SK-N-SH treated with all-trans-retinoic acid at 6 μM for 48 hours (cell line): ENCODE results near the gene SLAMF7.

Source experiments
- ATAC-seq: fragments of 200-7000 bp; cut with Tn5 transposase; 3 replicates; pipeline ENCODE4 v1.9.1; 2020; ENCODE audit warnings: mild to moderate bottlenecking, moderate library complexity
- ARNTL ChIP-seq: fragments of 450-650 bp; formaldehyde crosslinking; IDR thresholded peaks from 2 replicates; pipeline ENCODE4 v1.5.0; 2020; ENCODE audit warnings: low read depth, mild to moderate bottlenecking, moderate library complexity, borderline replicate concordance
- BACH2 ChIP-seq: fragments of 250-450 bp; sonication (Bioruptor Pico); IDR thresholded peaks from 2 replicates; pipeline ENCODE4 v1.9.0; 2021; ENCODE audit warnings: mild to moderate bottlenecking, borderline replicate concordance
- CREB5 ChIP-seq: fragments of 250-450 bp; sonication (Bioruptor Pico); IDR thresholded peaks from 2 replicates; pipeline ENCODE4 v1.5.1; 2020; ENCODE audit warnings: low read depth, mild to moderate bottlenecking, moderate library complexity
- CSDC2 ChIP-seq: fragments of 250-450 bp; sonication (Bioruptor Pico); IDR thresholded peaks from 2 replicates; pipeline ENCODE4 v1.5.0; 2020; ENCODE audit warnings: mild to moderate bottlenecking, moderate library complexity
- ESRRG ChIP-seq: fragments of 250-450 bp; sonication (Bioruptor Pico); IDR thresholded peaks from 2 replicates; pipeline ENCODE4 v1.6.1; 2021; ENCODE audit warnings: mild to moderate bottlenecking
- GLIS3 ChIP-seq: fragments of 250-450 bp; sonication (Bioruptor Pico); IDR thresholded peaks from 2 replicates; pipeline ENCODE4 v1.5.0; 2020; ENCODE audit warnings: mild to moderate bottlenecking, moderate library complexity
- ISL1 ChIP-seq: fragments of 250-450 bp; sonication (Bioruptor Pico); IDR thresholded peaks from 2 replicates; pipeline ENCODE4 v2.1.2; 2022; ENCODE audit warnings: mild to moderate bottlenecking, moderate library complexity
- OSR1 ChIP-seq: fragments of 250-450 bp; sonication (Bioruptor Pico); IDR thresholded peaks from 2 replicates; pipeline ENCODE4 v1.8.0; 2022; ENCODE audit warnings: moderate library complexity, mild to moderate bottlenecking, inconsistent platforms
- POU6F1 ChIP-seq: fragments of 250-450 bp; sonication (Bioruptor Pico); IDR thresholded peaks from 2 replicates; pipeline ENCODE4 v1.8.0; 2021; ENCODE audit warnings: low read depth, mild to moderate bottlenecking, moderate library complexity, borderline replicate concordance
- RARB ChIP-seq: fragments of 250-450 bp; sonication (Bioruptor Pico); IDR thresholded peaks from 2 replicates; pipeline ENCODE4 v1.8.0; 2021; ENCODE audit warnings: mild to moderate bottlenecking, moderate library complexity
- SNAI2 ChIP-seq: fragments of 250-450 bp; sonication (Bioruptor Pico); IDR thresholded peaks from 2 replicates; pipeline ENCODE4 v1.5.0; 2020; ENCODE audit warnings: mild to moderate bottlenecking, moderate library complexity
- ZC3H10 ChIP-seq: fragments of 250-450 bp; sonication (Bioruptor Pico); IDR thresholded peaks from 2 replicates; pipeline ENCODE4 v1.5.1; 2021; ENCODE audit warnings: mild to moderate bottlenecking, moderate library complexity
- ZFP3 ChIP-seq: fragments of 250-450 bp; sonication (Bioruptor Pico); IDR thresholded peaks from 2 replicates; pipeline ENCODE4 v1.5.0; 2020; ENCODE audit warnings: mild to moderate bottlenecking, moderate library complexity
- ZFP30 ChIP-seq: fragments of 450-650 bp; formaldehyde crosslinking; IDR thresholded peaks from 2 replicates; pipeline ENCODE4 v1.5.0; 2022; ENCODE audit warnings: mild to moderate bottlenecking, moderate library complexity
- ZNF565 ChIP-seq: fragments of 450-650 bp; formaldehyde crosslinking; conservative IDR thresholded peaks from 2 replicates; pipeline ENCODE4 v1.5.0; 2020; ENCODE audit warnings: low read depth, mild to moderate bottlenecking, moderate library complexity
- ZNF70 ChIP-seq: fragments of 450-650 bp; formaldehyde crosslinking; IDR thresholded peaks from 2 replicates; pipeline ENCODE4 v1.5.0; 2020; ENCODE audit warnings: mild to moderate bottlenecking, moderate library complexity
- ZNF8 ChIP-seq: fragments of 450-650 bp; formaldehyde crosslinking; IDR thresholded peaks from 2 replicates; pipeline ENCODE4 v1.5.0; 2020; ENCODE audit warnings: mild to moderate bottlenecking, moderate library complexity
- TF ChIP-seq, protein P1 (sequence below): fragments of 250-450 bp; sonication (Bioruptor Pico); IDR thresholded peaks from 2 replicates; pipeline ENCODE4 v1.5.0; 2020; ENCODE audit warnings: mild to moderate bottlenecking, moderate library complexity
- TF ChIP-seq, protein P2 (sequence below): fragments of 250-450 bp; sonication (Bioruptor Pico); IDR thresholded peaks from 2 replicates; pipeline ENCODE4 v1.5.1; 2021; ENCODE audit warnings: mild to moderate bottlenecking, moderate library complexity

SLAMF7 gene

GRCh38 chr1:160774886-160775719 lies 36.1 kb downstream of the SLAMF7 start:
- TF ChIP-seq, protein P1, sequence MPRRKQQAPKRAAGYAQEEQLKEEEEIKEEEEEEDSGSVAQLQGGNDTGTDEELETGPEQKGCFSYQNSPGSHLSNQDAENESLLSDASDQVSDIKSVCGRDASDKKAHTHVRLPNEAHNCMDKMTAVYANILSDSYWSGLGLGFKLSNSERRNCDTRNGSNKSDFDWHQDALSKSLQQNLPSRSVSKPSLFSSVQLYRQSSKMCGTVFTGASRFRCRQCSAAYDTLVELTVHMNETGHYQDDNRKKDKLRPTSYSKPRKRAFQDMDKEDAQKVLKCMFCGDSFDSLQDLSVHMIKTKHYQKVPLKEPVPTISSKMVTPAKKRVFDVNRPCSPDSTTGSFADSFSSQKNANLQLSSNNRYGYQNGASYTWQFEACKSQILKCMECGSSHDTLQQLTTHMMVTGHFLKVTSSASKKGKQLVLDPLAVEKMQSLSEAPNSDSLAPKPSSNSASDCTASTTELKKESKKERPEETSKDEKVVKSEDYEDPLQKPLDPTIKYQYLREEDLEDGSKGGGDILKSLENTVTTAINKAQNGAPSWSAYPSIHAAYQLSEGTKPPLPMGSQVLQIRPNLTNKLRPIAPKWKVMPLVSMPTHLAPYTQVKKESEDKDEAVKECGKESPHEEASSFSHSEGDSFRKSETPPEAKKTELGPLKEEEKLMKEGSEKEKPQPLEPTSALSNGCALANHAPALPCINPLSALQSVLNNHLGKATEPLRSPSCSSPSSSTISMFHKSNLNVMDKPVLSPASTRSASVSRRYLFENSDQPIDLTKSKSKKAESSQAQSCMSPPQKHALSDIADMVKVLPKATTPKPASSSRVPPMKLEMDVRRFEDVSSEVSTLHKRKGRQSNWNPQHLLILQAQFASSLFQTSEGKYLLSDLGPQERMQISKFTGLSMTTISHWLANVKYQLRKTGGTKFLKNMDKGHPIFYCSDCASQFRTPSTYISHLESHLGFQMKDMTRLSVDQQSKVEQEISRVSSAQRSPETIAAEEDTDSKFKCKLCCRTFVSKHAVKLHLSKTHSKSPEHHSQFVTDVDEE, result no peak
- TF ChIP-seq ZC3H10 (CRISPR knock-in tag), result no peak
- TF ChIP-seq ZFP3 (CRISPR knock-in tag), result no peak
- no peak for TF ChIP-seq OSR1 (CRISPR knock-in tag)
- ATAC-seq, result no peak

DNA sequence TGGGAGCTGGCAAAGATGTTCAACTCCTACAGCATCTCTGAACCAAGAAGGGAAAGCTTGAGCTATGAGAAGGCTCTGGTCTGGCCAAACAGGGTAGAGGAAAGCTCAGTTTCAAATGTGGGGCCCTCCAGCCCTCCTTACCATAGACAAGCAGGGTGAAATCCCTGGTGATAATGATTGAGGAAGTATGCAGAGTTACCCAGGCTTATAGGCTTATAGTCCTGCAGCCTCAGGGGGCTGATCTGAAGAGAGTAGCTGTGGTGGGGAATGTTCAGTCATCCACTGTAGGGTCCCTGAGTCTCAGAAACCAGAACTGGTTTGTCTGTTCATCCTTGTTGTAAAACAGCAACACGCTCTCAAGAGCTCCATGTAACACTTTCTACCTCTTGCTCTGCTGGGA lies 37.1 kb downstream of the SLAMF7 start:
- TF ChIP-seq CSDC2 (CRISPR knock-in tag) (no peak), GLIS3 (CRISPR knock-in tag) (no peak), POU6F1 (CRISPR knock-in tag) (no peak), RARB (CRISPR knock-in tag) (no peak)
- TF ChIP-seq, protein P1, result no peak
- ATAC-seq, result no peak

GRCh38 chr1:160777486-160778089 lies 38.5 kb downstream of the SLAMF7 start:
- peak; percentile 73 for ATAC-seq
- TF ChIP-seq SNAI2 (CRISPR knock-in tag), result no peak
- no peak for TF ChIP-seq RARB (CRISPR knock-in tag)
- no peak for TF ChIP-seq ISL1 (CRISPR knock-in tag)
- no peak for TF ChIP-seq ZNF70
- TF ChIP-seq, protein P1, result no peak
- TF ChIP-seq, protein P2, sequence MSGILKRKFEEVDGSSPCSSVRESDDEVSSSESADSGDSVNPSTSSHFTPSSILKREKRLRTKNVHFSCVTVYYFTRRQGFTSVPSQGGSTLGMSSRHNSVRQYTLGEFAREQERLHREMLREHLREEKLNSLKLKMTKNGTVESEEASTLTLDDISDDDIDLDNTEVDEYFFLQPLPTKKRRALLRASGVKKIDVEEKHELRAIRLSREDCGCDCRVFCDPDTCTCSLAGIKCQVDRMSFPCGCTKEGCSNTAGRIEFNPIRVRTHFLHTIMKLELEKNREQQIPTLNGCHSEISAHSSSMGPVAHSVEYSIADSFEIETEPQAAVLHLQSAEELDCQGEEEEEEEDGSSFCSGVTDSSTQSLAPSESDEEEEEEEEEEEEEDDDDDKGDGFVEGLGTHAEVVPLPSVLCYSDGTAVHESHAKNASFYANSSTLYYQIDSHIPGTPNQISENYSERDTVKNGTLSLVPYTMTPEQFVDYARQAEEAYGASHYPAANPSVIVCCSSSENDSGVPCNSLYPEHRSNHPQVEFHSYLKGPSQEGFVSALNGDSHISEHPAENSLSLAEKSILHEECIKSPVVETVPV (CRISPR knock-in tag), result no peak
- TF ChIP-seq ZNF565, result no peak
- no peak for TF ChIP-seq ZC3H10 (CRISPR knock-in tag)
- no peak for TF ChIP-seq ZFP3 (CRISPR knock-in tag)

DNA sequence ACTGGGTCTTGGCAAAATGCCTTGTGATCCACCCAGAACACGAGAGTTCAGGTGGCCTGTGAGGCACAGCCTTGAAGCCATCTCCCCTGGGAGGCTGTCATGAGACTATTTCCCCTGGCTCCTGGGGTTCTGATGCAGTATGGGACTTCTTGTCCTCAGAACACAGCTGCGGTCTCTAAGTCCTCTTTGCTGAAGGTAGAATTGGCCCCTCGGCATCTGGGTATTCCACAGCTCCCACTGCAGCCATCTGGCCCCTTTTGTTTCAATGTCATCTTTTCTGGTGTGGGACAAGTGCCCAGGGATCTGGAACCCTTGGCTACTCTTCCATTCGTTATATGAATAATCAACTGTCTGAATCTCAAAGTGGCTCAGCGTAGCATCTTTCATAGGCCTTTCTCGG lies 39.9 kb downstream of the SLAMF7 start:
- ATAC-seq, result no peak
- TF ChIP-seq ZC3H10 (CRISPR knock-in tag), result no peak
- TF ChIP-seq ARNTL, result no peak
- no peak for TF ChIP-seq ESRRG (CRISPR knock-in tag)
- TF ChIP-seq, protein P1, result no peak
- no peak for TF ChIP-seq CREB5 (CRISPR knock-in tag)
- no peak for TF ChIP-seq OSR1 (CRISPR knock-in tag)
- TF ChIP-seq ZNF8 (CRISPR knock-in tag), result no peak
- no peak for TF ChIP-seq BACH2 (CRISPR knock-in tag)
- TF ChIP-seq ZFP30 (CRISPR knock-in tag), result no peak
